ENCODE data around the gene DCP1B. TPM values are rescaled to one million over a fixed set of nuclear protein-coding genes. Genes with fewer than 3 reads are reported as not detected.
A peak's percentile ranks its signal among the peaks of the same experiment; 100 is the strongest.

The DCP1B gene
- total RNA-seq, 1 donor from 2014 or later: 22.9 TPM

- peaks cover 66% of the 10 kb centered on the region for H3K36me3 Mint-ChIP-seq
- no peak overlapping the region for H3K27ac Mint-ChIP-seq
- H3K4me1 Mint-ChIP-seq: no peaks in the 10 kb centered on the region
- no peak for DNase-seq (ENCODE audit: low spot score in 2 of 2, unreplicated experiment in 2 of 2)
- no peak for TF ChIP-seq CTCF (IDR thresholded peaks at IDR 0.05; ENCODE audit: unreplicated experiment)
- H3K4me3 Mint-ChIP-seq: no peak overlapping the region
- H3K27me3 Mint-ChIP-seq (ENCODE audit: low read depth): no peaks in the 10 kb centered on the region
- peaks cover 59% of the 10 kb centered on the region for H3K9me3 Mint-ChIP-seq
Observed at GRCh38 chr12:1984759-1985158, 19.5 kb downstream of the DCP1B start.

- Mint-ChIP-seq H3K4me3 (no peak overlapping the region), H3K27ac (no peak overlapping the region), H3K27me3 (ENCODE audit: low read depth) (no peaks in the 10 kb centered on the region), H3K4me1 (peaks cover 6% of the 10 kb centered on the region), H3K9me3 (peaks cover 26% of the 10 kb centered on the region), H3K36me3 (peaks cover 27% of the 10 kb centered on the region)
- no peak for TF ChIP-seq CTCF (IDR thresholded peaks at IDR 0.05; ENCODE audit: unreplicated experiment)
- no peak for DNase-seq (ENCODE audit: low spot score in 2 of 2, unreplicated experiment in 2 of 2)
Observed at GRCh38 chr12:1980282-1980681, 24.0 kb downstream of the DCP1B start.

GRCh38 chr12:1978078-1978862 lies 26.0 kb downstream of the DCP1B start:
- Mint-ChIP-seq H3K27me3 (ENCODE audit: low read depth) (no peaks in the 10 kb centered on the region), H3K36me3 (peaks cover 7% of the 10 kb centered on the region)
- no peak for DNase-seq (ENCODE audit: low spot score in 2 of 2, unreplicated experiment in 2 of 2)

GRCh38 chr12:1977588-1977987 lies 26.7 kb downstream of the DCP1B start:
- peaks cover 2% of the 10 kb centered on the region for H3K36me3 Mint-ChIP-seq
- no peak overlapping the region for H3K27ac Mint-ChIP-seq
- no peak overlapping the region for H3K4me3 Mint-ChIP-seq
- H3K9me3 Mint-ChIP-seq: no peaks in the 10 kb centered on the region
- DNase-seq (ENCODE audit: low spot score in 2 of 2, unreplicated experiment in 2 of 2): no peak
- peaks cover 13% of the 10 kb centered on the region for H3K4me1 Mint-ChIP-seq
- TF ChIP-seq CTCF (IDR thresholded peaks at IDR 0.05; ENCODE audit: unreplicated experiment): no peak
- no peaks in the 10 kb centered on the region for H3K27me3 Mint-ChIP-seq (ENCODE audit: low read depth)

More at GRCh38 chr12:1978078-1978862, 26.0 kb downstream of the DCP1B start:
- Mint-ChIP-seq H3K27ac (no peak overlapping the region), H3K4me3 (no peak overlapping the region), H3K4me1 (peaks cover 8% of the 10 kb centered on the region), H3K9me3 (peaks cover 6% of the 10 kb centered on the region)
- TF ChIP-seq CTCF (IDR thresholded peaks at IDR 0.05; ENCODE audit: unreplicated experiment): no peak

- Mint-ChIP-seq H3K36me3 (peaks cover 2% of the 10 kb centered on the region), H3K9me3 (no peaks in the 10 kb centered on the region), H3K27ac (peak overlapping the region; percentile 68), H3K4me3 (no peak overlapping the region), H3K4me1 (peaks cover 18% of the 10 kb centered on the region), H3K27me3 (ENCODE audit: low read depth) (no peaks in the 10 kb centered on the region)
- no peak for TF ChIP-seq CTCF (IDR thresholded peaks at IDR 0.05; ENCODE audit: unreplicated experiment)
- no peak for DNase-seq (ENCODE audit: low spot score in 2 of 2, unreplicated experiment in 2 of 2)
Observed at GRCh38 chr12:1977109-1977508, 27.1 kb downstream of the DCP1B start.

Data from mesothelial cell of epicardium (in vitro differentiated cells).